GM21528 (cell line): ENCODE results near the gene ALLC.

Experiments
- ATAC-seq: cut with Tn5 transposase; IDR thresholded peaks from one replicate; pipeline ENCODE4 v1.9.1; 2021; ENCODE audit warnings: mild to moderate bottlenecking, moderate library complexity; ENCODE audit not compliant: unreplicated experiment, low FRiP score

ALLC gene

DNA sequence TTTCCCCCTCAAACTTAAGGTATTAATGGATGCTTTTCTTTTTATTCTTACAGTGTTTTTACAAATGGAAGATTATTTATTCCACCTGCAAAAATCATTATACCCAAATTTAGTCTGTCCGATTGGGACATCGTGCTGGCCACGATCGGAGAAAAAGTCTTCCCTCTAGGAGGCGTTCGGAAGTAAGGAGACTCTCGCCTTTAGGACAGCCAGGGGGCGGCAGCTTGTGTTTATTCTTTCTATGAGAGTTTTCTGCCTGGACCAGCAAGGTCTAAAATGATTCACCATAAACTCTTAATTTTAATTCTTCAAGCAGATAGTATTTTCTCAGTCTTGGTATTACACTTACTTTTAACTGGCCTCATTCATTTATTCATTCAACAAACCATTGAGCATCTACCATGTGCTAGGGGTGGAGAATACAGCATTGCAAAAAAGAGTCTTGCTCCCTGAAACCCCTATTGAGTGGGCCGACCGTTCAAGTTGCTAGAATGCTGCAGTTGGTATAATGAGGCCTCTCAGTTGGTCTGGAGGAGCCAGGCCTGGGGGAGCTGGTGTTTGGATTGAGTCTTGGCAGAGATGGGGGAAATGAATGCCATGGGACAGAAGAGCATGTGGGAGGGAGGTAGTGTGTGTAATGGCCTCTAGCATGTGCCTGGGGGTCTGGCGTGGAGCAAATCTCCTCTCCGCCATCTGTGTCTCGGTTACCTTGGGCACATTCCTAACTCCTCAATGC lies 84.0 kb downstream of the ALLC start:
- ATAC-seq: no peak

- no peak for ATAC-seq
These were observed 84.9 kb downstream of the ALLC start for GRCh38 chr2:3742743-3743508.

DNA sequence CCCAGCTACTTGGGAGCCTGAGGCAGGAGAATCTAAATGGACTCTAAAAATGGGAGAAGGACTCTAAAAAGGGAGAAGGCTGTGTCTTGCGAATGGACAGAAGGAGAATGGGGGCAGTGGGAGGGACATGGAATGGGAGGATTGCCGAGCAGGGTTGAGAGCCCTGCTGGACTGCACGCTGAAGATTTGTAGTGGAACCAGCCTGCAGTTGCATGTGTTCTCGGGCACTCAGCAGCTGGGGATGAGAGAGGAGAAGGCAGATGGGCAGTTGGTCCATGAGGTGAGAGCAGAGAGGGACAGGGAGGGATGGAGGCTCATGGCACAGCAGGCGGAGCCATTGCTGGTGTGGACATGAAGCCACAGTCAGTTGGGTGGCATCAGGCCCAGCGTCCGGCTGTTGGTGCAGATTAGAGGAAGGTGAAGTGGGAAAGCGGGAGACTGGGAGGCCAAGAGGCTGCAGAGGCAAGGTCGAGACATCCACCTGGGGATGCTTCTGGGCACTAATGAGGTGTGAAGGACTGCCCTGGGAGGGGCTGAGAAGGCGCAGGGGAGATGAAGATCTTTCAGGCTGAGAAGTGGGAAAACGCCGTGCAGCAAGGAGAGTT lies 86.1 kb downstream of the ALLC start:
- no peak for ATAC-seq

DNA sequence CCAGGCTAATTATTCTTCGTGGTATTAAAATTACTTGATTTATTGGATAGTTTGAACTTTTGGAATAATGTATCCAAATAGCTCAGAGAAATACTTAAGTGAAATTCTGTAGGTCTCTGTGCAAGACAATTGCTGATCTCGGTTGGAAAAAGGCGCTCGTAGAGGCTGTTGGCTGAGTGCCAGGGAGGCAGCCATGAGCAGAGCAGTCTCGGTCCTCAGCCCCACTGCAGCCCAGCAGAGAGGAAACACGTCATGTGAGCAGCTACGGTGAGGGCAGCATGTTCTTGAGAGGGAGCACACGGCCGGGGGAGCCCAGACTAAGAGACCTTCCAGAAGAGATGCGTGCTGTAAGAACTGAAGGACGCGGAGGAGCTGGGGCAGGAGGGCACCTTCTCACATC lies 87.9 kb downstream of the ALLC start:
- ATAC-seq: no peak

DNA sequence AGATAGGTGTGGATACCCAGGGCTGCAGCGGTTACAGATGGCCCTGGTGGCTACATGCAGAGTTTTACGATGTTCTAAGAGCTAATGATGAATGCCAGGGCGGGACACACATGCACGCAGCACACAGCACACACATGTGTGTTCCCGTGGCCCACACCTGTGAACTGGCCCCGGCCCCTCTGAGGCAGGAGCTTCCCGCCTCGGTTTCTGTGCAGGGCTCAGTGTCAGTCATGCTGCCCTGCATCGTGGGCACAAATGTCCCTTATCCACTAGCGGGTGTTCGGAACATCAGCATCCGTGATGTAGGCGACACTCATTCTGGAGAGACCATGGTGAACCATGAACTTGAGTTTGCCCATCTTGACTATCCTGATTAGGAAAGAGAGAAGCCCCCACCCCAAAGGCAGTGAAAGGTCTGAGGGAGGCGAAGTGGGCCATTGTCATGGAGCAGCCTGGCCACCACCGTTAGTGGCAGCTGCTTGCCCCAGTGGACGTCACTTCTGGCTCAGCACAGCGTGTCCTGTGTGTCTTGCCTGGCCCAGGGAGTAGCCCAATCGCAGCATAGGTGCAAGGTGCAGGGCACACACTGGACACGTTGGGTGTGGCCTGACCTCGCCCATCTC lies 89.1 kb downstream of the ALLC start:
- no peak for ATAC-seq

- no peak for ATAC-seq
These were observed 89.8 kb downstream of the ALLC start for GRCh38 chr2:3747826-3748225.

- ATAC-seq: no peak
These were observed 91.2 kb downstream of the ALLC start for GRCh38 chr2:3749201-3749600.

DNA sequence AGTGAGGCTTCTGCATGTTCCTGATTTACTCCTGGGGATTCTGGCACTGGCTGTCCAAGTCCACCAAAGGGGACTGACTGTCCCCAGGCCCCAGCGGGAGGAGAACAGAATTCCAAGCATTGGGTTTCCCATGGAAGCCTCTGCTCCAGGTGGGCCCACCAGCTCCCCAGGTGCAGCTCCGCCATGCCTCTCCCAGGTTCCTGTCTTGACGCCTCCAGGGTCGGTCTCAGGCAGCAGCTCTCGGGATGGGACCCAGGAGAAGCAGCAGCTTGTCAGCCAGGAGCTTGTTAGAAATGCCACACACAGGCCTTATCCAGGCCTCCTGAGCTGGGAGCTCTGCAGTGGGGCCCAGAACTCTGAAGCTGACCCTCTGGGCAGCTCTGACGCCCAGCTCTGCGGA lies 93.3 kb downstream of the ALLC start:
- no peak for ATAC-seq

GRCh38 chr2:3751806-3752205 lies 93.8 kb downstream of the ALLC start:
- ATAC-seq: no peak
